GM21447 (cell line): ENCODE measurements around the gene GPR15.
"Not testable (repeated sequence)": the region's sequence is repeated elsewhere in the genome, so short reads cannot be mapped to it uniquely, and the experiment has no call there.

ENCODE experiments used
- ATAC-seq: cut with Tn5 transposase; IDR thresholded peaks from one replicate; pipeline ENCODE4 v1.9.1; 2021; ENCODE audit not compliant: unreplicated experiment

Gene GPR15

GRCh38 chr3:98556164-98557130 lies 24.7 kb downstream of the GPR15 start:
- ATAC-seq: peak; percentile 70

GRCh38 chr3:98557324-98558010 lies 25.7 kb downstream of the GPR15 start:
- no peak for ATAC-seq

GRCh38 chr3:98558100-98558827 lies 26.5 kb downstream of the GPR15 start:
- ATAC-seq: no peak

- ATAC-seq: not testable (repeated sequence)
These were observed 28.0 kb downstream of the GPR15 start for GRCh38 chr3:98559769-98560168.

- ATAC-seq: no peak
These were observed 29.1 kb downstream of the GPR15 start for GRCh38 chr3:98560911-98561310.

GRCh38 chr3:98561727-98562521 lies 30.1 kb downstream of the GPR15 start:
- ATAC-seq: no peak

GRCh38 chr3:98563661-98564281 lies 32.0 kb downstream of the GPR15 start:
- ATAC-seq: peak; percentile 49

- peak; percentile 13 for ATAC-seq
These were observed 32.7 kb downstream of the GPR15 start for GRCh38 chr3:98564282-98565005.

GRCh38 chr3:98565237-98565643 lies 33.5 kb downstream of the GPR15 start:
- ATAC-seq: no peak

- ATAC-seq: no peak
These were observed 34.1 kb downstream of the GPR15 start for GRCh38 chr3:98565843-98566242.

GRCh38 chr3:98567666-98568270 lies 36.0 kb downstream of the GPR15 start:
- no peak for ATAC-seq

GRCh38 chr3:98568402-98568801 lies 36.6 kb downstream of the GPR15 start:
- ATAC-seq: no peak

GRCh38 chr3:98573181-98573728 lies 41.5 kb downstream of the GPR15 start:
- ATAC-seq: peak; percentile 79

GRCh38 chr3:98574132-98574531 lies 42.4 kb downstream of the GPR15 start:
- no peak for ATAC-seq

GRCh38 chr3:98577178-98577895 lies 45.6 kb downstream of the GPR15 start:
- ATAC-seq: no peak

GRCh38 chr3:98580401-98581386 lies 48.9 kb downstream of the GPR15 start:
- no peak for ATAC-seq

GRCh38 chr3:98581474-98581873 lies 49.7 kb downstream of the GPR15 start:
- ATAC-seq: no peak
